K562 (cell line): Measurements from ENCODE around the gene PPP6C. TPM values are rescaled to one million over a fixed set of nuclear protein-coding genes. Genes with fewer than 3 reads are reported as not detected.

Experiments used
- GMEB1 ChIP-seq: fragments of 250-450 bp; sonication (Bioruptor Pico); IDR thresholded peaks from 2 replicates; pipeline ENCODE4 v1.4.0; 2020; ENCODE audit warnings: mild to moderate bottlenecking
- HMGXB4 ChIP-seq: sonication (generic); formaldehyde crosslinking; IDR thresholded peaks from 2 replicates; pipeline ENCODE4 v1.8.1; 2023; ENCODE audit warnings: mild to moderate bottlenecking, missing genetic modification reagents
- JUND ChIP-seq, 2 experiments: IDR thresholded peaks; 2 replicates in 1 of 2; 3 replicates in 1 of 2; pipeline ENCODE4 v1.6.1; 2011; ENCODE audit warnings: borderline replicate concordance in 2 of 2, low read depth in 2 of 2, low read length in 2 of 2, improper control_type of control experiment in 1 of 2, missing biosample characterization in 1 of 2, missing genetic modification characterization in 1 of 2, missing genetic modification reagents in 1 of 2
- MLX ChIP-seq, 2 experiments: fragments of 450-650 bp in 1 of 2; sonication (generic) in 1 of 2; formaldehyde crosslinking; conservative IDR thresholded peaks; 2 replicates each; pipeline versions ENCODE4 v1.4.0 to v1.8.1; 2020 to 2022; ENCODE audit warnings: mild to moderate bottlenecking in 1 of 2, missing genetic modification reagents in 1 of 2
- PKNOX1 ChIP-seq: fragments of 450-650 bp; IDR thresholded peaks from 2 replicates; pipeline ENCODE4 v1.6.1; 2016
- PRDM10 ChIP-seq: fragments of 450-650 bp; IDR thresholded peaks from 2 replicates; pipeline ENCODE4 v1.6.1; 2018; ENCODE audit not compliant: partially characterized antibody
- PREB ChIP-seq: sonication (generic); formaldehyde crosslinking; IDR thresholded peaks from 2 replicates; pipeline ENCODE4 v1.8.1; 2023; ENCODE audit warnings: mild to moderate bottlenecking, missing genetic modification reagents
- RBM34 ChIP-seq: fragments of 200-400 bp; formaldehyde crosslinking; IDR thresholded peaks from 2 replicates; pipeline ENCODE4 v1.6.1; 2018; ENCODE audit warnings: low read length, borderline replicate concordance; ENCODE audit not compliant: insufficient read depth
- SMAD2 ChIP-seq: fragments of 150-350 bp; IDR thresholded peaks from 2 replicates; pipeline ENCODE4 v1.6.1; 2014; ENCODE audit warnings: low read depth, mild to moderate bottlenecking, low read length
- ZNF121 ChIP-seq: sonication (generic); formaldehyde crosslinking; conservative IDR thresholded peaks from 2 replicates; pipeline ENCODE4 v1.8.0; 2022; ENCODE audit warnings: missing genetic modification reagents
- ZNF639 ChIP-seq, 2 experiments: fragments of 200-800 bp in 1 of 2; sonication (Bioruptor generic) in 1 of 2; sonication (generic) in 1 of 2; formaldehyde crosslinking in 1 of 2; IDR thresholded peaks in 1 of 2; conservative IDR thresholded peaks in 1 of 2; 2 replicates each; pipeline versions ENCODE4 v1.5.0 to v1.6.1; 2016 to 2020; ENCODE audit warnings: missing compliant biosample characterization in 1 of 2, missing genetic modification characterization in 1 of 2, missing genetic modification reagents in 1 of 2
- polyA plus RNA-seq, 8 experiments: library from polyadenylated mRNA; depleted of rRNA in 4 of 8; stranded (reverse) in 5 of 8; unstranded in 3 of 8; fragments of >200 nt; fragmentation: Nextera tagmentation in 2 of 8; fragmentation: Illumina TruSeq in 1 of 8; extraction: Ambion mirVana in 2 of 8; extraction: Trizol in 1 of 8; gene quantifications; 2 replicates each; pipeline versions ENCODE4 v1.2.1 to v1.2.3, GENCODE V29; 2011 to 2014; ENCODE audit warnings: inconsistent platforms in 1 of 8, missing spikeins in 1 of 8
- total RNA-seq, 7 experiments: library from RNA; depleted of rRNA in 6 of 7; stranded (reverse); fragments of >200 nt in 6 of 7; fragmentation: Illumina TruSeq in 2 of 7; extraction: Trizol in 2 of 7; gene quantifications; 2 replicates each; pipeline versions ENCODE4 v1.2.1 to v1.2.3, GENCODE V29; 2011 to 2021; ENCODE audit warnings: low replicate concordance in 1 of 7

The PPP6C gene
- total and polyA plus RNA-seq, 9 of the 15 experiments (the other 6 are each of a cell fraction or from before 2014, with no cell fraction given): 18.8 to 44.8 (median 38.3) TPM

GRCh38 chr9:125189361-125190289, at the start of gene PPP6C (continued):
- peak; percentile 49; the same call in 1 of the 2 replicates for TF ChIP-seq PREB (CRISPR knock-in tag)
- no peak for TF ChIP-seq SMAD2
- 0 out of 2 replicates have a peak, but pooled peaks have one; percentile 13 for TF ChIP-seq ZNF121 (CRISPR knock-in tag)
- TF ChIP-seq GMEB1 (CRISPR knock-in tag): peak; percentile 94
- TF ChIP-seq MLX (CRISPR knock-in tag; conservative IDR thresholded peaks at IDR 0.05): 0 out of 4 replicates have a peak, but pooled peaks of 1 of the 2 experiments have one; percentile 65
- peak; percentile 50 for TF ChIP-seq PKNOX1
- TF ChIP-seq HMGXB4 (CRISPR knock-in tag): no peak; the same call in 1 of the 2 replicates
- peak in 1 of 2 experiments; percentile 98; a peak in 2 of 4 replicates for TF ChIP-seq ZNF639 (CRISPR knock-in tag; conservative IDR thresholded peaks at IDR 0.05 in 1 of 2, IDR thresholded peaks at IDR 0.05 in 1 of 2)
- TF ChIP-seq RBM34: no peak
- TF ChIP-seq JUND (IDR thresholded peaks at IDR 0.05; ENCODE audit: borderline replicate concordance, low read depth, low read length): peak; percentile 80
- TF ChIP-seq JUND (tag; IDR thresholded peaks at IDR 0.05; ENCODE audit: borderline replicate concordance, low read depth, low read length): peak; percentile 47; the same call in 1 of the 3 replicates
- peak; percentile 68 for TF ChIP-seq PRDM10
